ENCODE results near the gene LRRFIP2.

The LRRFIP2 gene

DNA sequence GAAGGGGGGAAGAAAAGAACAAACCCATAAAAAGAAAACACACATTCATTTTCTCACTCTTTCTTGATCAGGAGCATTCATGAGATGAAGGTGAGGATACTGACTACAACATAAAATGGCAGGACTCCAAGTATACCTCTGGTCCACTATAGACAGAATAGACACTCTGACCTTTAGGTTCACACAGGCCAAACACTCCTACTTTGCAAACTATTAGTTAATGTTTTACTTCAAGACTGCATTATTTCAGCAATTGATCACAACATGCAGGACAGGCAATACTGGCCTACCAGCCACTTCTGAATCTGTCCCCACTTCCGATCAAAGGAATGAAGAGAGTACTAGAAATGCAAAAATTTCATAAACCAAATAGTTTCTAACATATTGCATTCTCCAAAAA is 47.0 kb downstream of the LRRFIP2 start:
- TF ChIP-seq, protein P1, sequence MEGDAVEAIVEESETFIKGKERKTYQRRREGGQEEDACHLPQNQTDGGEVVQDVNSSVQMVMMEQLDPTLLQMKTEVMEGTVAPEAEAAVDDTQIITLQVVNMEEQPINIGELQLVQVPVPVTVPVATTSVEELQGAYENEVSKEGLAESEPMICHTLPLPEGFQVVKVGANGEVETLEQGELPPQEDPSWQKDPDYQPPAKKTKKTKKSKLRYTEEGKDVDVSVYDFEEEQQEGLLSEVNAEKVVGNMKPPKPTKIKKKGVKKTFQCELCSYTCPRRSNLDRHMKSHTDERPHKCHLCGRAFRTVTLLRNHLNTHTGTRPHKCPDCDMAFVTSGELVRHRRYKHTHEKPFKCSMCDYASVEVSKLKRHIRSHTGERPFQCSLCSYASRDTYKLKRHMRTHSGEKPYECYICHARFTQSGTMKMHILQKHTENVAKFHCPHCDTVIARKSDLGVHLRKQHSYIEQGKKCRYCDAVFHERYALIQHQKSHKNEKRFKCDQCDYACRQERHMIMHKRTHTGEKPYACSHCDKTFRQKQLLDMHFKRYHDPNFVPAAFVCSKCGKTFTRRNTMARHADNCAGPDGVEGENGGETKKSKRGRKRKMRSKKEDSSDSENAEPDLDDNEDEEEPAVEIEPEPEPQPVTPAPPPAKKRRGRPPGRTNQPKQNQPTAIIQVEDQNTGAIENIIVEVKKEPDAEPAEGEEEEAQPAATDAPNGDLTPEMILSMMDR (IDR thresholded peaks at IDR 0.05) = no peak

DNA sequence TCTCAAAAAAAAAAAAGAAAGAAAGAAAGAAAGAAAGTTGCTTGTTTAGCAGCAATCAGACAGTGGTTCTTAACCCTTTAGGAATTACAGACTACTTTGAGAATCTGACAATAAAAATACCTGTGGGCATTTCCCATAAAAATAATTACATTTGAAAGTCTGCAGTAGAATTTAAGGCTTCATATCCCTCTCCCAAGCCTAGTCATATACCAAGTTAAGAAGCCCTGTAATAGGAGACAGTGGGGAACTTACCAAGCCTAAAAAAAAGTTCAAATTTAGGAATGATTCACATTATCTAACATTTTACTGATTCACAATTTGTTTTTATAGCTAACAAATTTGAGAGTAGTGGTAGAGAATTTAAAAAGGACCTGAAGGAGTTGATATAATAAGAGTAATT is 47.5 kb downstream of the LRRFIP2 start:
- TF ChIP-seq, protein P1 (IDR thresholded peaks at IDR 0.05) = no peak

DNA sequence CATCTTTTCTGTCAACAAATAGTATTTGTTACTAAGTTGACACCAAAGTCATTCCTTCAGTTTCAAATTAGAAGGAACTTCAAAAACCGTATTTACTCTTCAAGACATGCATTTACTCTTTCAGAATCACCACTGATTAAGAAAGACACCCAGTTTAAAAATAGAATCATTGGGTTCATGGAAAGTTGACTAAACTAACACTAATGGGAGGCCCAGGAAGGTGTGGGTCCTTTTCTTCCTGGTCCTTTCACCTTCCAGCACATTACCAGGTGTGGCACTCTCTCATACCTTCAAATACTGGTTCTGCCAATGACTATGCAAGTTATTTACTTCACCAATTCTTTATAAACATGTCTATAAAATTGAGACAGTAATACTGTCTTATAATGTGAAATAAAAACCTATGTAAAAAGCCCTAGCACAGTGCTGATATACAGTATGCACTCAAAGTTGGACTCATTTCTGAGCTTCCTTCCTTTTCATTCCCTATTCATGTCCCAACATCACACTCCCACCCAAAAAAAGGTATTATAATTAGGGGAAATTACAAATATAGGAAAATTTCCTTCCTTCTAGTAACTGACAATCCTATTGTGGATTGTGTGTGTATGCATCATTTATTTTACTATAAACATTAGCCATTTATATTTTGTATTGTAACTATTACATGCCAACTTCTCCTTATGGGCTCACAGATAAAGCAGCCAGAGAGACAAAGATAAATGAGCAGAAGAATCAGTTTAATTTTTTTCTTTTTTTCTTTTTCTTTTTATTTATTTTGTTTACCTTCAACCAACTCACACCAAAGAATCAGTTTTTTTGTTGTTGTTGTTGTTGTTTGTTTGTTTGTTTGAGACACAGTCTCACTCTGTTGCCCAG is 48.9 kb downstream of the LRRFIP2 start:
- TF ChIP-seq, protein P1 (IDR thresholded peaks at IDR 0.05) = no peak

DNA sequence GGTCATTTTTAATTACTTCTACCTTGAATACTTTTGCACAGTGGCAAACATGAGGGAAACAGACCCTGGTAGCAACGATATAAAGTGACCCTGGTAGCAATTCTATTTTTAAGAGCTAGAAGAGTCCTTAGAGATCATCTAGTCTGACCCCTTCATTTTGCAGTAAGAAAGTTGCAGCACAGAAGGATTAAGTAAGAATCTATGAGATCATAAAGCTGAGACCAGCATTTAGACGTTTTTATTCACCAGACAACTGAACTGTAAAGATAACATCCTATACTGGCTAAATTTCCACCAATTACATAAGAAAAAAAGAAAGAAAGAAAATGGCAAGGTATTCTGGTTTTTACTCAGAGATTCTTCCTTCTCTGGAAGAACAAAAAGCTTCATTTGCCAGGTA is 49.9 kb downstream of the LRRFIP2 start:
- TF ChIP-seq, protein P1 (IDR thresholded peaks at IDR 0.05) = no peak

DNA sequence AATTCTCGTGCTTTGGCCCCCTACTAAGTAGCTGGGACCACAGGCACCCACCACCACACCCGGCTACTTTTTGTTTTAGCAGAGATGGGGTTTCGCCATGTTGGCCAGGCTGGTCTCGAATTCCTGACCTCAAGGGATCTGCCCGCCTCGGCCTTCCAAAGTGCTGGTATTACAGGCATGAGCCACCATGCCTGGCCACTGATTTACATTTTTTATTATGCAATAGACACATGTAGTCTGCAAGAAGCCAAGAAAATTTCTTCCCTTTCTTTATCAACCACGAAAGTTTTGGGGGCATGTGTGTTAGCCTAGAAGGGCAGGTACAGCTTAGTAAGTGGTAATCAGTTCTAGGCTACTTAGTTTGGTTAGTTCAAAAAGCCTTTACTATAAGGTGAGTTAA is 51.1 kb downstream of the LRRFIP2 start:
- TF ChIP-seq, protein P1 (IDR thresholded peaks at IDR 0.05) = no peak

DNA sequence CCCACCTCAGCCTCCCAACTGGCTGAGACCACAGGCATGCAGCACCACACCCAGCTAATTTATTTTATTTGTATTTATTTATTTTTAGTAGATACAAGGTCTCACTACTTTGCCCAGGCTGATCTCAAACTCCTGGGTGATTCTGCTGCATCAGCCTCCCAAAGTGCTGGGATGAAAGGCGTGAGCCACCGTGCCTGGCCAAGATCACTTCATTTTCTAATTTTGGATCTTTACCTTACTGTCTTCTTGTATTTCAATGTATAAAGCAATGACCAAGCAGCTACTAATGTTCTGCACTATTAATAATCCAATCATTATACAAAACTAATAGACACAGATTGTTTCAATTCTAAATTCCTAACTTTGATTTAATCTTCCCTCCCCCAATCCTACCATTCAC is 56.2 kb downstream of the LRRFIP2 start:
- TF ChIP-seq, protein P1 (IDR thresholded peaks at IDR 0.05) = no peak

DNA sequence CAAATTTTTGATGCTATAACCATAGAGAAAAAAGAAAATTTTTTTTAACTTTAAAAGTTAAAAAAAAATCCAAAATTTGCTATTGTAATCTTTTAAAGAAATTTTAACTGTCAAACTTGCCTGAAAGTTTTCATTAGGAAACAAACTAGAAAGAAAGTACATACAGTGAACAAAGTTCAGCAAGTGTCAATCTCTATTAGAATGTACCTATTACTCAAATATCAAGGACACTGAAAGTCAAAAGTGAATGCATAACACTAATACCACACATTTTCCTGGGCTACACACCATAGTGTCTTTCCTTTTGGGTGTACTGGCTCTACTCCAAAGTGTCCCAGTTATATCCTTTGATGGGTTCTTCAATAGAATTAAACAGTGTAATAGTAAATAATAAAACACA is 56.8 kb downstream of the LRRFIP2 start:
- TF ChIP-seq, protein P1 (IDR thresholded peaks at IDR 0.05) = no peak

Data from LNCAP (cell line).